ENCODE measurements around the gene SH3BP5. TPM values are rescaled to one million over a fixed set of nuclear protein-coding genes. Genes with fewer than 3 reads are reported as not detected.

Gene SH3BP5
- total and polyA plus RNA-seq, 4 donors, result 50.3 to 76.6 (median 67.3) TPM

GRCh38 chr3:15306979-15307359, 25.4 kb downstream of the SH3BP5 start:
- H3K4me1 ChIP-seq (ENCODE audit: control insufficient read depth in 5 of 5, insufficient read depth in 5 of 5, low read length in 5 of 5), result peaks cover 0 to 17% (median 7%) of the 10 kb centered on the region in 5 donors
- H3K4me3 ChIP-seq, result no peak overlapping the region
- ATAC-seq (ENCODE audit: insufficient read depth, low FRiP score), result no peak
- H3K27me3 ChIP-seq (ENCODE audit: control insufficient read depth in 3 of 3, insufficient read depth in 3 of 3, low read length in 2 of 3), result no peaks in the 10 kb centered on the region
- no peak overlapping the region for H3K27ac ChIP-seq (ENCODE audit: low read depth in 1 of 2, low read length in 1 of 2)
- no peak for DNase-seq
- H3K36me3 ChIP-seq (ENCODE audit: control insufficient read depth in 4 of 4, insufficient read depth in 4 of 4, low read length in 4 of 4), result peaks cover 0 to 15% (median 0%) of the 10 kb centered on the region in 4 donors
- no peaks in the 10 kb centered on the region for H3K9me3 ChIP-seq (ENCODE audit: control insufficient read depth in 4 of 4, insufficient read depth in 3 of 4, low read length in 3 of 4)
- no peak for TF ChIP-seq CTCF (IDR thresholded peaks at IDR 0.05; ENCODE audit: control extremely low read depth, extremely low read depth)
- H3K9ac ChIP-seq (ENCODE audit: insufficient read depth in 1 of 2, low read length in 2 of 2), result no peak overlapping the region
- WGBS, 2 donors, result 92 to 97% methylated on average over 5 of the region's 5 CpGs

- no peak overlapping the region for H3K27ac ChIP-seq (ENCODE audit: low read depth in 1 of 2, low read length in 1 of 2)
- H3K4me1 ChIP-seq (ENCODE audit: control insufficient read depth in 5 of 5, insufficient read depth in 5 of 5, low read length in 5 of 5), result peaks cover 0 to 26% (median 2%) of the 10 kb centered on the region in 5 donors
- TF ChIP-seq CTCF (IDR thresholded peaks at IDR 0.05; ENCODE audit: control extremely low read depth, extremely low read depth), result no peak
- H3K36me3 ChIP-seq (ENCODE audit: control insufficient read depth in 4 of 4, insufficient read depth in 4 of 4, low read length in 4 of 4), result peaks cover 0 to 16% (median 0%) of the 10 kb centered on the region in 4 donors
- H3K4me3 ChIP-seq, result no peak overlapping the region
- no peak for ATAC-seq (ENCODE audit: insufficient read depth, low FRiP score)
- no peak for DNase-seq
- 55 to 73% methylated on average over 6 of the region's 6 CpGs for WGBS, 2 donors
- H3K9ac ChIP-seq (ENCODE audit: insufficient read depth in 1 of 2, low read length in 2 of 2), result no peak overlapping the region
- no peaks in the 10 kb centered on the region for H3K27me3 ChIP-seq (ENCODE audit: control insufficient read depth in 3 of 3, insufficient read depth in 3 of 3, low read length in 2 of 3)
- H3K9me3 ChIP-seq (ENCODE audit: control insufficient read depth in 4 of 4, insufficient read depth in 3 of 4, low read length in 3 of 4), result no peaks in the 10 kb centered on the region
Measured at GRCh38 chr3:15305359-15305844, 27.0 kb downstream of the SH3BP5 start.

- Histone ChIP-seq H3K4me1 (ENCODE audit: control insufficient read depth in 5 of 5, insufficient read depth in 5 of 5, low read length in 5 of 5) (peaks cover 0 to 29% (median 0%) of the 10 kb centered on the region in 5 donors), H3K27me3 (ENCODE audit: control insufficient read depth in 3 of 3, insufficient read depth in 3 of 3, low read length in 2 of 3) (no peaks in the 10 kb centered on the region), H3K36me3 (ENCODE audit: control insufficient read depth in 4 of 4, insufficient read depth in 4 of 4, low read length in 4 of 4) (peaks cover 0 to 18% (median 0%) of the 10 kb centered on the region in 4 donors), H3K27ac (ENCODE audit: low read depth in 1 of 2, low read length in 1 of 2) (peak overlapping the region in 1 of 2 donors; percentile 28), H3K4me3 (no peak overlapping the region), H3K9me3 (ENCODE audit: control insufficient read depth in 4 of 4, insufficient read depth in 3 of 4, low read length in 3 of 4) (no peaks in the 10 kb centered on the region), H3K9ac (ENCODE audit: insufficient read depth in 1 of 2, low read length in 2 of 2) (no peak overlapping the region)
- ATAC-seq (ENCODE audit: insufficient read depth, low FRiP score) (no peak), DNase-seq (no peak)
- no peak for TF ChIP-seq CTCF (IDR thresholded peaks at IDR 0.05; ENCODE audit: control extremely low read depth, extremely low read depth)
- 93 to 94% methylated on average over 13 of the region's 13 CpGs for WGBS, 2 donors
Measured at GRCh38 chr3:15303728-15304127, 28.7 kb downstream of the SH3BP5 start.

DNA sequence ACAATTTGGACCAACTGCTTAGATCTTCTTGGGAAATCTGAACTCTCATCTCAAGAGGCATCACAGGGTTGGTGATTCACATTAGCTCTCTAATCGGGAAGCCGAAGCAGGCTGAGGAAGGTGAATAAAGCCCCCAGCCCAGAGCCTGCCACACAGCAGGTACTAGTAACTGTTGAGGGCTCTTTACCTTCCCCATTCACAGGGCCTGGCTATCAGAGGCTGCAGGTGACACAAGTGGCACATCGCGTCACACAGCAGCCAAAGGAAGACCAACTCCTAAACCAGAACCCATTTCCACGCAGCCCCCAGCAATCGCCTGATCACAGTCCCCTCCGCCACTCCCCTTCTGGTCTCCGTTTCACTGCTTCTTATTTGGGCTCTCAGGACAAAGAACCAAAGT, 29.2 kb downstream of the SH3BP5 start:
- TF ChIP-seq CTCF (IDR thresholded peaks at IDR 0.05; ENCODE audit: control extremely low read depth, extremely low read depth), result no peak
- Histone ChIP-seq H3K4me1 (ENCODE audit: control insufficient read depth in 5 of 5, insufficient read depth in 5 of 5, low read length in 5 of 5) (peaks cover 0 to 27% (median 0%) of the 10 kb centered on the region in 5 donors), H3K4me3 (no peak overlapping the region), H3K27ac (ENCODE audit: low read depth in 1 of 2, low read length in 1 of 2) (peak overlapping the region in 1 of 2 donors; percentile 3), H3K36me3 (ENCODE audit: control insufficient read depth in 4 of 4, insufficient read depth in 4 of 4, low read length in 4 of 4) (peaks cover 0 to 18% (median 0%) of the 10 kb centered on the region in 4 donors), H3K9ac (ENCODE audit: insufficient read depth in 1 of 2, low read length in 2 of 2) (no peak overlapping the region), H3K27me3 (ENCODE audit: control insufficient read depth in 3 of 3, insufficient read depth in 3 of 3, low read length in 2 of 3) (no peaks in the 10 kb centered on the region), H3K9me3 (ENCODE audit: control insufficient read depth in 4 of 4, insufficient read depth in 3 of 4, low read length in 3 of 4) (no peaks in the 10 kb centered on the region)
- ATAC-seq (ENCODE audit: insufficient read depth, low FRiP score) (no peak), DNase-seq (no peak)
- 91 to 92% methylated on average over 8 of the region's 8 CpGs for WGBS, 2 donors
